PC-3 (cell line): Measurements from ENCODE around the gene STYK1. TPM values are rescaled to one million over a fixed set of nuclear protein-coding genes. Genes with fewer than 3 reads are reported as not detected.

Experiments used
- ATAC-seq: fragments of 200-7000 bp; cut with Tn5 transposase; 2 replicates; pipeline ENCODE4 v1.9.1; 2020; ENCODE audit warnings: mild to moderate bottlenecking, moderate library complexity
- BruUV-seq: library from RNA; stranded (reverse); fragments of 400-500 nt; replicated peaks from 2 replicates; lab custom pipeline; 2021; lab: Mats Ljungman, UMichigan
- CTCF ChIA-PET: fragments of 300-600 bp; sonication (Branson Sonifier 250); formaldehyde crosslinking; loops from one replicate; lab custom pipeline; 2022; ENCODE audit warnings: antibody characterized with exemption; lab: Charles Lee
- POLR2A ChIA-PET: fragments of 300-600 bp; sonication (Branson Sonifier 250); formaldehyde crosslinking; loops from one replicate; lab custom pipeline; 2022; ENCODE audit warnings: antibody characterized with exemption; ENCODE audit not compliant: unreplicated experiment; lab: Charles Lee
- DNase-seq: peaks from one replicate; pipeline ENCODE4 v3.0.0-alpha.2; 2015
- H2AFZ ChIP-seq: fragments of 300-600 bp; sonication (generic); 2 replicates; pipeline ENCODE4 v1.6.0; 2016; ENCODE audit warnings: antibody characterized with exemption, low read length
- H3F3A ChIP-seq: fragments of 300-600 bp; sonication (generic); one replicate; pipeline ENCODE4 v1.6.0; 2017; ENCODE audit warnings: antibody characterized with exemption, low read length, control low read depth, mild to moderate bottlenecking; ENCODE audit not compliant: unreplicated experiment
- H3K27ac ChIP-seq: fragments of 300-600 bp; sonication (generic); 2 replicates; pipeline ENCODE4 v1.5.1; 2016; ENCODE audit warnings: mild to moderate bottlenecking, low read length
- H3K27me3 ChIP-seq: fragments of 300-600 bp; sonication (generic); 2 replicates; pipeline ENCODE4 v1.6.1; 2016; ENCODE audit warnings: low read length, mixed read lengths
- H3K36me3 ChIP-seq: fragments of 300-600 bp; sonication (generic); 2 replicates; pipeline ENCODE4 v1.6.1; 2016; ENCODE audit warnings: low read depth, mixed run types, low read length, mixed read lengths
- H3K4me1 ChIP-seq: fragments of 300-600 bp; sonication (generic); 2 replicates; pipeline ENCODE4 v1.5.1; 2016; ENCODE audit warnings: low read length; ENCODE audit not compliant: insufficient read depth
- H3K4me2 ChIP-seq: fragments of 300-600 bp; sonication (generic); 2 replicates; pipeline ENCODE4 v1.6.0; 2016; ENCODE audit warnings: low read length
- H3K4me3 ChIP-seq: fragments of 300-600 bp; sonication (generic); 2 replicates; pipeline ENCODE4 v1.5.1; 2016; ENCODE audit warnings: mild to moderate bottlenecking, low read length, mixed read lengths
- H3K79me2 ChIP-seq: fragments of 300-600 bp; sonication (generic); 2 replicates; pipeline ENCODE4 v1.6.1; 2017; ENCODE audit warnings: low read length, mixed read lengths
- H3K9ac ChIP-seq: fragments of 300-600 bp; sonication (generic); 2 replicates; pipeline ENCODE4 v1.6.0; 2016; ENCODE audit warnings: mild to moderate bottlenecking, low read length
- H3K9me2 ChIP-seq: fragments of 300-600 bp; sonication (generic); replicated peaks from 2 replicates; pipeline ENCODE4 v1.6.1; 2016; ENCODE audit warnings: mixed run types, low read length, mixed read lengths
- H3K9me3 ChIP-seq: fragments of 300-600 bp; sonication (generic); 2 replicates; pipeline ENCODE4 v1.6.1; 2016; ENCODE audit warnings: low read length, mixed read lengths
- H4K20me1 ChIP-seq: fragments of 300-600 bp; sonication (generic); 2 replicates; pipeline ENCODE4 v1.6.1; 2016; ENCODE audit warnings: low read length, mixed read lengths
- CTCF ChIP-seq: fragments of 300-600 bp; sonication (generic); conservative IDR thresholded peaks from 2 replicates; pipeline ENCODE4 v1.5.1; 2017; ENCODE audit warnings: antibody characterized with exemption, low read depth, mild to moderate bottlenecking, low read length
- EZH2 ChIP-seq: fragments of 300-600 bp; sonication (generic); IDR thresholded peaks from one replicate; pipeline ENCODE4 v1.6.1; 2017; ENCODE audit warnings: antibody characterized with exemption, mild to moderate bottlenecking, low read length; ENCODE audit not compliant: unreplicated experiment
- EZH2phosphoT487 ChIP-seq: fragments of 300-600 bp; sonication (generic); IDR thresholded peaks from 2 replicates; pipeline ENCODE4 v1.6.1; 2018; ENCODE audit warnings: mild to moderate bottlenecking, antibody characterized with exemption, low read length, borderline replicate concordance
- intact Hi-C: fragments of 100-400 bp; cut with micrococcal nuclease; formaldehyde crosslinking; loops from 2 replicates; pipeline ENCODE4 v1.9.0; 2023
- total RNA-seq: library from RNA; depleted of rRNA; stranded (reverse); fragments of >200 nt; gene quantifications from 2 replicates; pipeline ENCODE4 v1.2.3, GENCODE V29; 2014

STYK1 gene
- total RNA-seq, 1 experiment from 2014 or later, result 4.3 TPM

- DNase-seq, result no peak
- Histone ChIP-seq H4K20me1 (0 out of 2 replicates have a peak, but pooled peaks cover 4% of the 10 kb centered on the region), H3K9me3 (no peaks in the 10 kb centered on the region), H3K9ac (no peak overlapping the region), H3K4me1 (no peaks in the 10 kb centered on the region), H2AFZ (no peak overlapping the region), H3K4me3 (no peak overlapping the region), H3K9me2 (no peaks in the 10 kb centered on the region), H3K36me3 (peaks cover 66% of the 10 kb centered on the region), H3K27ac (no peak overlapping the region), H3F3A (no peaks in the 10 kb centered on the region), H3K79me2 (peaks cover 30% of the 10 kb centered on the region), H3K27me3 (no peaks in the 10 kb centered on the region), H3K4me2 (no peak overlapping the region)
- CTCF ChIA-PET, result no interaction called here
- no peak for TF ChIP-seq EZH2
- no peak for TF ChIP-seq CTCF
- TF ChIP-seq EZH2phosphoT487, result no peak
- no TSS peak for BruUV-seq
- no peak for ATAC-seq
- intact Hi-C loops, result no loop called here
- POLR2A ChIA-PET, result no interaction called here
Observed at GRCh38 chr12:10709808-10710207, 36.0 kb upstream of the STYK1 start.

GRCh38 chr12:10708862-10709261 lies 35.0 kb upstream of the STYK1 start:
- POLR2A ChIA-PET, result no interaction called here
- CTCF ChIA-PET, result no interaction called here
- H3K4me3 ChIP-seq, result no peak overlapping the region
- no peak overlapping the region for H3K4me2 ChIP-seq
- peaks cover 64% of the 10 kb centered on the region for H3K36me3 ChIP-seq
- intact Hi-C loops, result no loop called here
- H3F3A ChIP-seq, result no peaks in the 10 kb centered on the region
- H3K9me2 ChIP-seq, result no peaks in the 10 kb centered on the region
- no peaks in the 10 kb centered on the region for H3K27me3 ChIP-seq
- H3K27ac ChIP-seq, result no peak overlapping the region
- no peaks in the 10 kb centered on the region for H3K9me3 ChIP-seq
- DNase-seq (no peak), ATAC-seq (no peak)
- H3K79me2 ChIP-seq, result peaks cover 25% of the 10 kb centered on the region
- no peak overlapping the region for H2AFZ ChIP-seq
- BruUV-seq, result no TSS peak
- no peak overlapping the region for H3K9ac ChIP-seq
- TF ChIP-seq CTCF (no peak), EZH2phosphoT487 (no peak), EZH2 (no peak)
- H4K20me1 ChIP-seq, result 0 out of 2 replicates have a peak, but pooled peaks cover 4% of the 10 kb centered on the region
- no peaks in the 10 kb centered on the region for H3K4me1 ChIP-seq

GRCh38 chr12:10705655-10706054 lies 31.8 kb upstream of the STYK1 start:
- H3K27ac ChIP-seq, result no peak overlapping the region
- DNase-seq (no peak), ATAC-seq (no peak)
- ChIA-PET POLR2A (no interaction called here), CTCF (no interaction called here)
- H3K4me2 ChIP-seq, result no peak overlapping the region
- no TSS peak for BruUV-seq
- H3K4me3 ChIP-seq, result no peak overlapping the region
- H3K9ac ChIP-seq, result no peak overlapping the region
- no peaks in the 10 kb centered on the region for H3K4me1 ChIP-seq
- H3F3A ChIP-seq, result no peaks in the 10 kb centered on the region
- H3K79me2 ChIP-seq, result peaks cover 4% of the 10 kb centered on the region; the same call in 1 of the 2 replicates
- H3K9me3 ChIP-seq, result no peaks in the 10 kb centered on the region
- H2AFZ ChIP-seq, result no peak overlapping the region
- peaks cover 56% of the 10 kb centered on the region for H3K36me3 ChIP-seq
- H3K9me2 ChIP-seq, result no peaks in the 10 kb centered on the region
- TF ChIP-seq CTCF (no peak), EZH2phosphoT487 (no peak), EZH2 (no peak)
- H3K27me3 ChIP-seq, result no peaks in the 10 kb centered on the region
- no peaks in the 10 kb centered on the region for H4K20me1 ChIP-seq
- intact Hi-C loops, result no loop called here
